Cardiac muscle cell (in vitro differentiated cells and primary cell): ENCODE measurements around the gene UROC1. TPM values are rescaled to one million over a fixed set of nuclear protein-coding genes. Genes with fewer than 3 reads are reported as not detected.

Experiments
- DNase-seq, 2 donors: peaks; one replicate each; pipeline versions ENCODE4 v3.0.0 to v3.0.0-alpha.2; 2010 to 2017; ENCODE audit warnings: low read depth in 1 of 2, low spot score in 1 of 2
- H3K27ac ChIP-seq: fragments of 200-600 bp; sonication (generic); 2 replicates; pipeline ENCODE4 v1.5.1; 2016
- H3K27me3 ChIP-seq: fragments of 200-600 bp; sonication (generic); 2 replicates; pipeline ENCODE4 v1.6.0; 2016; ENCODE audit warnings: control low read depth
- H3K36me3 ChIP-seq: fragments of 200-600 bp; sonication (generic); 2 replicates; pipeline ENCODE4 v1.5.1; 2016; ENCODE audit warnings: control low read depth
- H3K4me1 ChIP-seq: fragments of 200-600 bp; sonication (generic); 2 replicates; pipeline ENCODE4 v1.8.1; 2017; ENCODE audit warnings: low read depth, mild to moderate bottlenecking, mixed run types
- H3K4me3 ChIP-seq: fragments of 200-600 bp; sonication (generic); 2 replicates; pipeline ENCODE4 v1.5.1; 2016; ENCODE audit warnings: mild to moderate bottlenecking
- H3K9me3 ChIP-seq: fragments of 200-600 bp; sonication (generic); 2 replicates; pipeline ENCODE4 v1.5.1; 2017; ENCODE audit warnings: low read depth, mild to moderate bottlenecking, control low read depth
- CTCF ChIP-seq: IDR thresholded peaks from 2 replicates; pipeline ENCODE4 v1.5.1; 2012; ENCODE audit warnings: low read depth, mild to moderate bottlenecking, low read length
- polyA plus RNA-seq: library from polyadenylated mRNA; unstranded; fragments of >200 nt; fragmentation: Nextera tagmentation; extraction: Ambion mirVana; gene quantifications from 2 replicates; pipeline ENCODE4 v1.2.1, GENCODE V29; 2016
- total RNA-seq: library from RNA; depleted of rRNA; stranded (reverse); fragments of >200 nt; gene quantifications from 2 replicates; pipeline ENCODE4 v1.2.3, GENCODE V29; 2016

Gene UROC1
- total and polyA plus RNA-seq, 2 experiments from 2014 or later, result not detected

GRCh38 chr3:126446791-126447190 lies 70.8 kb downstream of the UROC1 start:
- no peaks in the 10 kb centered on the region for H3K27me3 ChIP-seq
- TF ChIP-seq CTCF, result no peak
- H3K4me3 ChIP-seq, result no peak overlapping the region
- H3K36me3 ChIP-seq, result peaks cover 13% of the 10 kb centered on the region
- no peaks in the 10 kb centered on the region for H3K4me1 ChIP-seq
- DNase-seq, result no peak
- H3K9me3 ChIP-seq, result no peaks in the 10 kb centered on the region
- no peak overlapping the region for H3K27ac ChIP-seq

GRCh38 chr3:126446301-126446700 lies 71.3 kb downstream of the UROC1 start:
- TF ChIP-seq CTCF, result no peak
- H3K27ac ChIP-seq, result no peak overlapping the region
- DNase-seq, result no peak
- no peaks in the 10 kb centered on the region for H3K27me3 ChIP-seq
- peaks cover 8% of the 10 kb centered on the region for H3K36me3 ChIP-seq
- no peaks in the 10 kb centered on the region for H3K4me1 ChIP-seq
- H3K4me3 ChIP-seq, result no peak overlapping the region
- H3K9me3 ChIP-seq, result no peaks in the 10 kb centered on the region

- DNase-seq, result no peak
These were observed 72.1 kb downstream of the UROC1 start for GRCh38 chr3:126445506-126445905.

GRCh38 chr3:126442856-126443242 lies 74.7 kb downstream of the UROC1 start:
- Histone ChIP-seq H3K4me3 (no peak overlapping the region), H3K9me3 (no peaks in the 10 kb centered on the region), H3K36me3 (peaks cover 18% of the 10 kb centered on the region), H3K4me1 (no peaks in the 10 kb centered on the region), H3K27me3 (no peaks in the 10 kb centered on the region), H3K27ac (no peak overlapping the region)
- TF ChIP-seq CTCF, result no peak
- no peak for DNase-seq

More at GRCh38 chr3:126445506-126445905, 72.1 kb downstream of the UROC1 start:
- Histone ChIP-seq H3K27me3 (no peaks in the 10 kb centered on the region), H3K4me1 (no peaks in the 10 kb centered on the region), H3K4me3 (no peak overlapping the region), H3K27ac (no peak overlapping the region), H3K9me3 (no peaks in the 10 kb centered on the region), H3K36me3 (peaks cover 4% of the 10 kb centered on the region)
- TF ChIP-seq CTCF, result no peak

- H3K27ac ChIP-seq, result no peak overlapping the region
- H3K4me3 ChIP-seq, result no peak overlapping the region
- H3K4me1 ChIP-seq, result no peaks in the 10 kb centered on the region
- H3K9me3 ChIP-seq, result no peaks in the 10 kb centered on the region
- H3K27me3 ChIP-seq, result no peaks in the 10 kb centered on the region
- H3K36me3 ChIP-seq, result peaks cover 20% of the 10 kb centered on the region
- DNase-seq, result peak in 1 of 2 donors; percentile 42
- no peak for TF ChIP-seq CTCF
These were observed 75.3 kb downstream of the UROC1 start for GRCh38 chr3:126442094-126442855.
